Measurements from ENCODE around the gene MEGF8. TPM values are rescaled to one million over a fixed set of nuclear protein-coding genes. Genes with fewer than 3 reads are reported as not detected.

Gene MEGF8
- polyA plus RNA-seq, 4 donors = 32.5 to 48.3 (median 35.7) TPM

- DNase-seq (ENCODE audit: low read depth in 4 of 4, low spot score in 3 of 4) = no peak
Measured at GRCh38 chr19:42407085-42407815, 81.8 kb downstream of the MEGF8 start.

GRCh38 chr19:42407816-42408175 is 82.4 kb downstream of the MEGF8 start:
- DNase-seq (ENCODE audit: low read depth in 4 of 4, low spot score in 3 of 4) = no peak

- no peak for DNase-seq (ENCODE audit: low read depth in 4 of 4, low spot score in 3 of 4)
Measured at GRCh38 chr19:42409477-42409876, 84.0 kb downstream of the MEGF8 start.

DNA sequence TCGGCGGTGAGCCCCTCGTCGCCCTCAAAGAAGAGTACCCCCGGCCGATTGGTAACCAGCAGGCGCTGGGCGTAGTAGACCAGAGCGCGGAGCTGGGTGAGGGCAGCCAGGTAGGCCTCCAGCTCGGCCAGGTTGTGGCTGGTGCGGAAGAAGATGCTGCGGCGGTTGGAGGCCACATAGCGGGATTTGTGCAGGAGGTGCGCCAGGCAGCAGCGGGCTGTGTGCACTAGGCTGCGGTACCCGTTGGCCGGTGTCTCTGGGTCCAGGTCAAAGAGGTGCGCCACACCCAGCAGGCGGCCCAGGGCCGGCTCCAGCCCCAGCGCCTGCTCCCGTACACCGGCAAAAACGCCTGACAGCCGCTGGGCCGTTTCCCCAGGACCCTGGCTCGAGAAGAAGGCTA is 84.9 kb downstream of the MEGF8 start:
- no peak for DNase-seq (ENCODE audit: low read depth in 4 of 4, low spot score in 3 of 4)

GRCh38 chr19:42411581-42412178 is 86.2 kb downstream of the MEGF8 start:
- DNase-seq (ENCODE audit: low read depth in 4 of 4, low spot score in 3 of 4) = no peak

- DNase-seq (ENCODE audit: low read depth in 4 of 4, low spot score in 3 of 4) = no peak
Measured at GRCh38 chr19:42412227-42412626, 86.8 kb downstream of the MEGF8 start.

GRCh38 chr19:42412661-42413076 is 87.2 kb downstream of the MEGF8 start:
- no peak for DNase-seq (ENCODE audit: low read depth in 4 of 4, low spot score in 3 of 4)

DNA sequence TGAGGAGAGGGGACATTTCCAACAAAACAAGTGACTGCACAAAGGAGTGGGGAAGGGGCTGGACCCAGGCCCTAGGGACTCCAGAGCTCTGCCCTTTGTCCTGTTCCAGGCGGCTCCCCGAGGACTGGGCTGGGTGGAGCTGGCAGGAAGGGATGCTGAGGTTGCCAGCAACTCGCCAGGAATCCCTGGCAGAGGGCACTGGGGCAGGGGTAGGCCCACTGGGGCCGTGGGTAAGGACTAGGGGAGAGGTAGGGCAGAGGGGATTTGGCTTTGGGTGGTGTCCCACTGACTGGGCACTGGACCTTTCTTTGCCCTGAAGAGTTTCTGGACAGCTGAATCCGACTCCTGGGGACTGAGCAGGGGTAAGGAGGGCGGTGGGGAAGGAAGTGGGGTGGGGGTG is 93.9 kb downstream of the MEGF8 start:
- no peak for DNase-seq (ENCODE audit: low read depth in 4 of 4, low spot score in 3 of 4)

DNA sequence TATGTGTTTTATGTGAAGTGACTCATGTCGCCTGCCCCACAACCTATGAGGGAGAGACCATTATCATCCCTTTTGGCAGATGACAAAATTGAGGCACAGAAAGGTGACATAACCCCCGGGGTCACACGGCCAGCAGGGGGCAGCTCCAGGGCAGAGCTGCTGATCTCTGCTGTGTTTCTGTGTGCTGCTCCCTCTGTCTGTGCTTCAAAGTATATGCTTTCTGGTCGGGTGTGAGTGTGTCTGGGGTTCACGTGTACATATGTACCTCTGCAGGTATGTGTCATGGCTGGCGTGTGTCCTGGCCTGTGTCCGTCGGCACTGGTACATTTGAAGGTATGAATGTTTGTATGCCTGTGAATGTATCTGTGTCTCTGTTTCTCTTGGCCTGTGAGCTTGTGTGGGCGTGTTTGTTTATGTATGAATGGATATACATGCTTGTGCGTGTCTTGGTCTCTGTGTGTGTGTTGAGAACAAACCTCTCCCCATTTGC is 94.7 kb downstream of the MEGF8 start:
- DNase-seq (ENCODE audit: low read depth in 4 of 4, low spot score in 3 of 4) = no peak

DNA sequence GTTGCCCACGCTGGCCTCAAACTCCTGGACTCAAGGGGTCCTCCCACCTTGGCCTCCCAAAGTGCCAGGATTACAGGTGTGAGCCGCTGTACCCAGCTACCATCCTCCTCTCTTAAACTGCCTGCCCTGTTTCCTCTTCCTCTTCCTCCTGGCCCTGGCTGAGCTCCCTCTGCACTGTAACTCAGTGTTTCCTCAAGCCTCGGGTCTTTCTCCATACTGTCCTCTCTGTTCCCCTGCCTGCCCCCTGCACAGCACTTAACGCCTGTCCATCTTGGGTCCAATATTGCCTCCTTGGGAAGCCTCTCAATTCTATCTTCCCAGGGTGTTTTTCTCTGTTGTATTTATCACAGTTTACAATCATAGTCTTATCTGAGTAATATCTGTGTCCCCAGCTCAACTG is 95.7 kb downstream of the MEGF8 start:
- no peak for DNase-seq (ENCODE audit: low read depth in 4 of 4, low spot score in 3 of 4)

GRCh38 chr19:42421591-42422031 is 96.2 kb downstream of the MEGF8 start:
- DNase-seq (ENCODE audit: low read depth in 4 of 4, low spot score in 3 of 4) = no peak

- DNase-seq (ENCODE audit: low read depth in 4 of 4, low spot score in 3 of 4) = no peak
Measured at GRCh38 chr19:42422092-42422900, 96.9 kb downstream of the MEGF8 start.

GRCh38 chr19:42422901-42423461 is 97.5 kb downstream of the MEGF8 start:
- peak; percentile 35 to 60 (median 48) for DNase-seq (ENCODE audit: low read depth in 4 of 4, low spot score in 3 of 4)

DNA sequence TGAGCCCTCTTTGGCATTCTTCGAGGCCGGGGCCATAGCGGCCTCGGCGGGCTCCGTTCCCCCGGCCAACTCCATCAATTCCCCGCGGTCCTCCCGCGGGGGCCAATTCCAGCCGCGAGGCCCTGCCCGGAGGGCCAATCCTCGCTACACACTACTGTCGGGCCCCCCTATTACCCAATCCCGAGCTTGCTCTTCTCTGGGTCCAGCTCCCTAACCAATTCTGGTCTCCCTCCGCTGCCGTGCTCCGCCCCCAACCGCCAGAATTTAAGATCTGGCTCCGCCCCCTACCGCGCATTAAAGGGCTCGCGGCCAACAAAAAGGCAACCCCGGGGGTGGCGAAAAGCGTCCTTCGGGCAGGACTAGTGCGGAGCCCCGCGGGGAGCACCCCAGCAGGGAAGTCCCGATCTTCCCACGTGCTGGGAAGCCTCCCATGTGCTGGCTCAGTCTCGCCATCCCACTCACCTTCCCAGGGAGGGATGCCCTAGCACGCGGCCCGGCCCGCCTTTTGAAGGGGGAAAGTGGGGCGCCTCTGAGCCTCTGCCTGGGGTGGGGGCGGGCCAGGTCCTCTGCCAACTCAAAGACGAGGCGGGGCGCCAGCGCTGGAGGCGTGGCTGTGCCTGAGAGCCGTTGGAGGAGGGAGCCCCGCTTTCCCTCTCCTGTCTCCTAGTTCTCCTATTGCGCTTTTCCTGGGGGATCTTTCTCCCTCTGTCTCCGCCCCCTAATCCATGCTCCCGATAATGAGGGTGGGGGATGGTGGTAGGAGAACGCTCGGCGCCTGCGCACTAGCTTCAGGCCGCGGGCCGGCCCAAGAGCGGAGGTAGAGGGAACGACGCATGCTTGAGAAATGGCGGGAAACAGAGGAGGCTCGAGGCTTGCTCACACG is 98.3 kb downstream of the MEGF8 start:
- DNase-seq (ENCODE audit: low read depth in 4 of 4, low spot score in 3 of 4) = peak; percentile 82 to 92 (median 89)

DNA sequence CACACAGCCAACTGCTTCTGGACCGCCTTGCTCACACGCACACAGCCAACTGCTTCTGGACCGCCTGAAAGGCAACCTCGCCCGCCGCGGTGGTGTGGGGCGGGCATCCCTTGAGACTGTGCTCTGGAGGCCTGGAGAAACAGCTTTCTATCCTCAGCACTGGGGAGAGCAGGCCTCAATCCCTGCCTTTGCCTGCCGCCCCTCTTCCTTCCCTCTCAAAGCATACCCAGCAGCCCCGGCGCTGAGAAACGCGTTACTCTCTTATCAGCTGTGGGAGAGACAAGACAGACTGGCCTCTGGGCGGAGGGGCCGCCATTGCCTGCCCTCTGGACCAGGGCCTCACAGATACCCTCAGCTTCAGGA is 98.9 kb downstream of the MEGF8 start:
- no peak for DNase-seq (ENCODE audit: low read depth in 4 of 4, low spot score in 3 of 4)

- DNase-seq (ENCODE audit: low read depth in 4 of 4, low spot score in 3 of 4) = no peak
Measured at GRCh38 chr19:42424712-42425131, 99.3 kb downstream of the MEGF8 start.

DNA sequence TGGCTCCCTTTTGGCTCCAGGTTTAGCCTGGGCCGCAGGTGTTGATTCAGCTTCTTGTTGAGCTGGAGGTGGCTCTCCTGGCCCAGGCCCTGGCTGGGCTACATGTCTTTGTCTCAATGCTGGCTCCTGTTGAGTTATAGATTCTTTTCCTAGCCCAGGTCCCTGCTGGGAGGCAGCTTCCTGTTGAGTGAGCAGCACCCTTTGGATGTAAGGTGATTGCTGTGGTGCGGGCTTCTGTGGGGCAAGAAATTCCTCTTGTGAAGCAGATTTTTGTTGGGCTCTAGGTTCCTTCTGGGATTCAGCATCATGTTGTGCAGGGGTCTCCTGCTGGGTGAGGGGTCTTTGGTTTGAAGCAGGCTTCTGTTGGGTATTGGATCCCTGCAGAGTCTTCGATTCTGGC is 101.2 kb downstream of the MEGF8 start:
- no peak for DNase-seq (ENCODE audit: low read depth in 4 of 4, low spot score in 3 of 4)

DNA sequence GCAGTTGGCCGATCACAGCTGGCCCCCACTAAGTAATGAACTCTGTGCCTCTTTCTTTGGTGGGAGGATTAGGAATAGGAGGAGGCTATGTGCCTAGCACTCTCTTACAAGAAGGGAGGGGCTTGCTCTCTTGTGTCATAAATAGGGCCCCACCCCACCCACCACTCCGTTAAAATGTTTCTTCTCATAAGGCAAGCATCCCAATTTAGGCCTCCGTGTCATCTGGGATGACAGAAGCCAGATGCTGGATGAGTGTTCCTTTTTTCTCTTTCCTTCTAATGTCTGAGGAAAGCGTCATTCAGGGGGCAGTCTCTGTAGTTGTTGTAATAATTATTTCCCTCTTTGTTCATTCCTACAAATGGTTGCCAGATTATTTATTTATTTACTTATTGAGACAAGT is 101.9 kb downstream of the MEGF8 start, which contains the start of gene LIPE:
Gene LIPE, minus strand, starts transcription at position 76 of the 400 bp plus-strand sequence. CDS start 239 bp downstream, outside the sequence.
- peak in 3 of 4 donors; percentile 34 to 49 (median 46) for DNase-seq (ENCODE audit: low read depth in 4 of 4, low spot score in 3 of 4)
